ENCODE results near the gene GATAD2A. TPM values are rescaled to one million over a fixed set of nuclear protein-coding genes. Genes with fewer than 3 reads are reported as not detected.
A peak's percentile ranks its signal among the peaks of the same experiment; 100 is the strongest.

The GATAD2A gene
- total and polyA plus RNA-seq, 10 of the 15 experiments (the other 5 are each of a cell fraction or from before 2014, with no cell fraction given) = 2.6 to 173 (median 32.0) TPM

- 0 out of 2 replicates have a peak, but pooled peaks have one; percentile 15 for TF ChIP-seq NFYB (IDR thresholded peaks at IDR 0.05; ENCODE audit: insufficient read depth, low read depth, low read length)
- 0 out of 2 replicates have a peak, but pooled peaks have one; percentile 19 for TF ChIP-seq YY1 (IDR thresholded peaks at IDR 0.05; ENCODE audit: low read depth, low read length)
- peak; percentile 48; the same call in 1 of the 2 replicates for TF ChIP-seq NBN (IDR thresholded peaks at IDR 0.05)
- TF ChIP-seq CBX5 (IDR thresholded peaks at IDR 0.05; ENCODE audit: low read depth) = 0 out of 2 replicates have a peak, but pooled peaks have one; percentile 47
- peak; percentile 71 for TF ChIP-seq LARP7 (IDR thresholded peaks at IDR 0.05)
- TF ChIP-seq ZNF384 (IDR thresholded peaks at IDR 0.05; ENCODE audit: borderline replicate concordance, low read depth, low read length) = no peak
- TF ChIP-seq SMC3 (IDR thresholded peaks at IDR 0.05; ENCODE audit: borderline replicate concordance, low read length) = peak; percentile 35; the same call in 1 of the 2 replicates
- TF ChIP-seq PAX5 (IDR thresholded peaks at IDR 0.05; ENCODE audit: borderline replicate concordance, low read depth, low read length) = no peak
- no peak for TF ChIP-seq SPI1 (IDR thresholded peaks at IDR 0.05; ENCODE audit: borderline replicate concordance, insufficient read depth, low read depth, low read length)
- peak; percentile 84 for TF ChIP-seq DPF2 (IDR thresholded peaks at IDR 0.05)
- TF ChIP-seq BCL3 (IDR thresholded peaks at IDR 0.05; ENCODE audit: borderline replicate concordance, insufficient read depth, low read depth, low read length, poor library complexity, severe bottlenecking) = peak; percentile 39
- TF ChIP-seq POLR2A (IDR thresholded peaks at IDR 0.05; ENCODE audit: low read depth, low read length) = peak; percentile 78
- 0 out of 2 replicates have a peak, but pooled peaks have one; percentile 29 for TF ChIP-seq BRCA1 (IDR thresholded peaks at IDR 0.05; ENCODE audit: low read depth, low read length)
- no peak for TF ChIP-seq MYB (IDR thresholded peaks at IDR 0.05; ENCODE audit: borderline replicate concordance, low read depth, low read length)
- no peak for TF ChIP-seq SKIL (IDR thresholded peaks at IDR 0.05; ENCODE audit: low read depth, poor library complexity, severe bottlenecking)
- TF ChIP-seq IKZF1 (conservative IDR thresholded peaks at IDR 0.05) = peak; percentile 71
- peak; percentile 63; the same call in 1 of the 2 replicates for TF ChIP-seq SIN3A (IDR thresholded peaks at IDR 0.05; ENCODE audit: low read depth, low read length)
- TF ChIP-seq ZNF687 (IDR thresholded peaks at IDR 0.05) = peak; percentile 97
- no peak for TF ChIP-seq SMAD5 (IDR thresholded peaks at IDR 0.05; ENCODE audit: low read depth)
- peak; percentile 91 for TF ChIP-seq NR2F1 (conservative IDR thresholded peaks at IDR 0.05)
- peak; percentile 49 to 78; a peak in 2 of 4 replicates for TF ChIP-seq BHLHE40 (IDR thresholded peaks at IDR 0.05; ENCODE audit: borderline replicate concordance in 1 of 2, low read depth in 2 of 2, low read length in 1 of 2)
- peak in 1 of 2 experiments; percentile 17; a peak in 1 of 4 replicates for TF ChIP-seq IKZF2 (IDR thresholded peaks at IDR 0.05)
- TF ChIP-seq MXI1 (IDR thresholded peaks at IDR 0.05; ENCODE audit: low read depth, low read length) = peak; percentile 84
These were observed at the start of gene GATAD2A (continued) for GRCh38 chr19:19404879-19405860.

All from GM12878 (cell line).